ENCODE results near the gene RHOJ.

RHOJ gene

GRCh38 chr14:63248211-63248610 lies 44.0 kb downstream of the RHOJ start:
- H3K27ac ChIP-seq (ENCODE audit: low read depth, low read length), result no peak overlapping the region
- H3K9me3 ChIP-seq (ENCODE audit: control insufficient read depth in 5 of 5, low read length in 5 of 5), result no peaks in the 10 kb centered on the region
- H3K27me3 ChIP-seq (ENCODE audit: control insufficient read depth in 5 of 5, insufficient read depth in 4 of 5, low read length in 5 of 5), result no peaks in the 10 kb centered on the region
- no peaks in the 10 kb centered on the region for H3K36me3 ChIP-seq (ENCODE audit: control insufficient read depth in 5 of 5, insufficient read depth in 5 of 5, low read length in 5 of 5)
- H3K4me1 ChIP-seq (ENCODE audit: control insufficient read depth in 5 of 5, insufficient read depth in 5 of 5, low read length in 5 of 5), result peaks cover 0 to 5% (median 2%) of the 10 kb centered on the region in 5 donors
- no peak overlapping the region for H3K9ac ChIP-seq (ENCODE audit: low read length in 5 of 5)
- H3K4me3 ChIP-seq (ENCODE audit: low read depth in 1 of 5, low read length in 5 of 5), result no peak overlapping the region

GRCh38 chr14:63249092-63249491 lies 44.8 kb downstream of the RHOJ start:
- Histone ChIP-seq H3K4me1 (ENCODE audit: control insufficient read depth in 5 of 5, insufficient read depth in 5 of 5, low read length in 5 of 5) (peaks cover 0 to 5% (median 2%) of the 10 kb centered on the region in 5 donors), H3K9ac (ENCODE audit: low read length in 5 of 5) (no peak overlapping the region), H3K36me3 (ENCODE audit: control insufficient read depth in 5 of 5, insufficient read depth in 5 of 5, low read length in 5 of 5) (no peaks in the 10 kb centered on the region), H3K27me3 (ENCODE audit: control insufficient read depth in 5 of 5, insufficient read depth in 4 of 5, low read length in 5 of 5) (no peaks in the 10 kb centered on the region), H3K4me3 (ENCODE audit: low read depth in 1 of 5, low read length in 5 of 5) (no peak overlapping the region), H3K27ac (ENCODE audit: low read depth, low read length) (no peak overlapping the region), H3K9me3 (ENCODE audit: control insufficient read depth in 5 of 5, low read length in 5 of 5) (no peaks in the 10 kb centered on the region)

GRCh38 chr14:63257299-63257698 lies 53.1 kb downstream of the RHOJ start:
- Histone ChIP-seq H3K27me3 (ENCODE audit: control insufficient read depth in 5 of 5, insufficient read depth in 4 of 5, low read length in 5 of 5) (no peaks in the 10 kb centered on the region), H3K4me1 (ENCODE audit: control insufficient read depth in 5 of 5, insufficient read depth in 5 of 5, low read length in 5 of 5) (no peaks in the 10 kb centered on the region), H3K4me3 (ENCODE audit: low read depth in 1 of 5, low read length in 5 of 5) (no peak overlapping the region), H3K9ac (ENCODE audit: low read length in 5 of 5) (no peak overlapping the region), H3K36me3 (ENCODE audit: control insufficient read depth in 5 of 5, insufficient read depth in 5 of 5, low read length in 5 of 5) (no peaks in the 10 kb centered on the region), H3K9me3 (ENCODE audit: control insufficient read depth in 5 of 5, low read length in 5 of 5) (no peaks in the 10 kb centered on the region), H3K27ac (ENCODE audit: low read depth, low read length) (no peak overlapping the region)

DNA sequence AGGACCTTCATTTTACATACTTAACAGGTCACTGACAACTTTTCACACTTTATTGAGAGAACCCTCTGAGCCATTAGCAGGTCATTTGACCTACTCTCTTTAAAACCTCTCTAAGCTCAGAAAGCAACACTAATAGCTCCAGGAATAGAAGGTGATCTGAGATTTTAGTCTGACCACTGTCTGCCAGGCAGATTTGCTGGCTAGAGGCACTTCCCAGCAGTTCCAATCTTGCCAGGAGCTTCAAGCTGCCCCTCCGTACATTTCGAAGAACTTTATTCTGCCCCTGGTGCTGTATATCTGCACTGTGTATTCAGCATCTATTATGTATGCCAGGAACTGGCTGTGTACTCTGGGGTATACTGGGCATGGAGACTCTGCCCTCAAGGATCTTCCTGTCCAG lies 58.2 kb downstream of the RHOJ start:
- Histone ChIP-seq H3K4me3 (ENCODE audit: low read depth in 1 of 5, low read length in 5 of 5) (no peak overlapping the region), H3K9ac (ENCODE audit: low read length in 5 of 5) (no peak overlapping the region), H3K4me1 (ENCODE audit: control insufficient read depth in 5 of 5, insufficient read depth in 5 of 5, low read length in 5 of 5) (no peaks in the 10 kb centered on the region), H3K27me3 (ENCODE audit: control insufficient read depth in 5 of 5, insufficient read depth in 4 of 5, low read length in 5 of 5) (no peaks in the 10 kb centered on the region), H3K9me3 (ENCODE audit: control insufficient read depth in 5 of 5, low read length in 5 of 5) (peaks cover 0 to 4% (median 0%) of the 10 kb centered on the region in 5 donors), H3K36me3 (ENCODE audit: control insufficient read depth in 5 of 5, insufficient read depth in 5 of 5, low read length in 5 of 5) (no peaks in the 10 kb centered on the region), H3K27ac (ENCODE audit: low read depth, low read length) (no peak overlapping the region)

DNA sequence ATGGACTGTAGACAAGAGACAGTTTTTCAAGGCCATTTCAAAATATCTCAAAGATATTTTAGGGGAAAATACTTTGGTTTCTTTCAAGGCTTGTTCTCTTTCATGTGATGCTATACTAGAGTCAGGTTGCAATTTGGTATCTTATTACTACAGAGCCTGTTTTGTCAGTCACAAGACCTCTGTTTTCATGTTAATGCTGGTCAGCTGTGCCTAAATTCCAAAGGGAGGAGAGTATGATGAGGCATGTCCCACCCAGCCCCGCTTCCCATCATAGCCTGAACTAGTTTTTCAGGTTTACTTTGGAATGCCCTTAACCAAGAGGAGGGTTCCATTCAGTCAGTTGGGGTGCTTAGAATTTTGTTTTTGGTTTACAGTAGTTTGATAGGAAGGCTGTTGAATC lies 61.9 kb downstream of the RHOJ start:
- no peaks in the 10 kb centered on the region for H3K27me3 ChIP-seq (ENCODE audit: control insufficient read depth in 5 of 5, insufficient read depth in 4 of 5, low read length in 5 of 5)

DNA sequence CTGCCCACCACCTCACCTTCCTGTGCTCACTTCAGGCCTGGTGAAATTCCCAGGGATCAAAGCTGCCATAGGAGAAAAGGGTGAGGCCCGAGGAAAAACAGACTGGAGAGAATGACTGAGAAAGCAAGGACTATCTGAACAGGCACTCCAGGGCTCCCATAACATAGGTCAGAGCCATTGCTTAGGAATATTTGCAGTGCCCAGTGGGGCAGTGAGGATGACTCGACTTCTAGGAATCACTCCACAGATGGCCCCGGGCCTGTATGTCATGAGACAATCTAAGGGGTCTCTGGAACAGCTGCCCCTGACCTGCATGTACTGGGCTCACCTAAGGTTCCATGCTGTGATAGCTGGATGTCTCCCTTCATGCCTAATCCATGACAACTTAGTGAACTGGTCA lies 62.9 kb downstream of the RHOJ start:
- H3K9ac ChIP-seq (ENCODE audit: low read length in 5 of 5), result no peak overlapping the region
- H3K36me3 ChIP-seq (ENCODE audit: control insufficient read depth in 5 of 5, insufficient read depth in 5 of 5, low read length in 5 of 5), result peaks cover 0 to 3% (median 0%) of the 10 kb centered on the region in 5 donors
- H3K4me1 ChIP-seq (ENCODE audit: control insufficient read depth in 5 of 5, insufficient read depth in 5 of 5, low read length in 5 of 5), result no peaks in the 10 kb centered on the region
- H3K9me3 ChIP-seq (ENCODE audit: control insufficient read depth in 5 of 5, low read length in 5 of 5), result peaks cover 0 to 4% (median 0%) of the 10 kb centered on the region in 5 donors
- no peak overlapping the region for H3K27ac ChIP-seq (ENCODE audit: low read depth, low read length)
- no peak overlapping the region for H3K4me3 ChIP-seq (ENCODE audit: low read depth in 1 of 5, low read length in 5 of 5)
- H3K27me3 ChIP-seq (ENCODE audit: control insufficient read depth in 5 of 5, insufficient read depth in 4 of 5, low read length in 5 of 5), result no peaks in the 10 kb centered on the region

More for the DNA sequence above, 61.9 kb downstream of the RHOJ start:
- Histone ChIP-seq H3K36me3 (ENCODE audit: control insufficient read depth in 5 of 5, insufficient read depth in 5 of 5, low read length in 5 of 5) (no peaks in the 10 kb centered on the region), H3K9me3 (ENCODE audit: control insufficient read depth in 5 of 5, low read length in 5 of 5) (peaks cover 0 to 4% (median 0%) of the 10 kb centered on the region in 5 donors), H3K9ac (ENCODE audit: low read length in 5 of 5) (no peak overlapping the region), H3K4me3 (ENCODE audit: low read depth in 1 of 5, low read length in 5 of 5) (no peak overlapping the region), H3K27ac (ENCODE audit: low read depth, low read length) (no peak overlapping the region), H3K4me1 (ENCODE audit: control insufficient read depth in 5 of 5, insufficient read depth in 5 of 5, low read length in 5 of 5) (no peaks in the 10 kb centered on the region)

- Histone ChIP-seq H3K4me1 (ENCODE audit: control insufficient read depth in 5 of 5, insufficient read depth in 5 of 5, low read length in 5 of 5) (peaks cover under 1 to 10% (median 5%) of the 10 kb centered on the region in 5 donors), H3K27me3 (ENCODE audit: control insufficient read depth in 5 of 5, insufficient read depth in 4 of 5, low read length in 5 of 5) (peaks cover 0 to 3% (median 0%) of the 10 kb centered on the region in 5 donors), H3K4me3 (ENCODE audit: low read depth in 1 of 5, low read length in 5 of 5) (no peak overlapping the region), H3K9ac (ENCODE audit: low read length in 5 of 5) (no peak overlapping the region), H3K9me3 (ENCODE audit: control insufficient read depth in 5 of 5, low read length in 5 of 5) (peaks cover 0 to 4% (median 0%) of the 10 kb centered on the region in 5 donors), H3K36me3 (ENCODE audit: control insufficient read depth in 5 of 5, insufficient read depth in 5 of 5, low read length in 5 of 5) (peaks cover 0 to 3% (median 0%) of the 10 kb centered on the region in 5 donors), H3K27ac (ENCODE audit: low read depth, low read length) (no peak overlapping the region)
These were observed 64.5 kb downstream of the RHOJ start for GRCh38 chr14:63268771-63269170.

DNA sequence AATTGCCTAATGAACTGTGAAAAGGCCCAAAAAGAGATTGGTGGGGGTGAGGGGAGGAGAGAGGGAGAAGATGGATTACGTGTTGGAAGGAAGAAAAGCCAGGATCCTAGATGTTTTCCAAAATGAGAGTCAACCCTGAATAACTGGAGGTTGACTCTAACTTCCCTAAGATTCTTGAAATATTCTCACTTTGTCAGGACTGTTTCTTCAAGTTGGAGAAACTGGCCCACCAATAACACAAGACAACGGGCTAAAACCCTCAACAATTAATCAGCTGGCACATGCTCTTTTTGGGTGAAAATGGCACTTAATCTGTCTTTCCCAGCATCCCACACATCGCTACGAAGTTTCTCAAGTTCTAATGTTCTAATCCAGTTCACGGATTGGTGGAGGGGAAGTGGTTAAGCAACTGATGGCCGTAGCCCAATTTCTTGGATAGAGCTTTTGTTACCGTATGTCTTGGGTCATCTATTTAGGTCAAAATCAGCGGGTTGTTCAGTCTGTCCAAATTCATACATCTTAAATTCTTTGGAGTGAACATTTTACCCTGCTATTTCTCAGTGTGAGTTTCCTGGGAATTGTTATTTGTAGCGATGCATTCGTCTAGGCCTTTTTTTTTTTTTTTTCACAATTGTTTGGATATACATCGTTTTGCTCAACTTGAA lies 65.5 kb downstream of the RHOJ start:
- no peak overlapping the region for H3K9ac ChIP-seq (ENCODE audit: low read length in 5 of 5)
- peaks cover 0 to 3% (median 0%) of the 10 kb centered on the region in 5 donors for H3K36me3 ChIP-seq (ENCODE audit: control insufficient read depth in 5 of 5, insufficient read depth in 5 of 5, low read length in 5 of 5)
- no peak overlapping the region for H3K27ac ChIP-seq (ENCODE audit: low read depth, low read length)
- no peak overlapping the region for H3K4me3 ChIP-seq (ENCODE audit: low read depth in 1 of 5, low read length in 5 of 5)
- H3K27me3 ChIP-seq (ENCODE audit: control insufficient read depth in 5 of 5, insufficient read depth in 4 of 5, low read length in 5 of 5), result peaks cover 0 to 3% (median 0%) of the 10 kb centered on the region in 5 donors
- H3K4me1 ChIP-seq (ENCODE audit: control insufficient read depth in 5 of 5, insufficient read depth in 5 of 5, low read length in 5 of 5), result peaks cover 2 to 14% (median 9%) of the 10 kb centered on the region in 5 donors
- peaks cover 0 to 4% (median 0%) of the 10 kb centered on the region in 5 donors for H3K9me3 ChIP-seq (ENCODE audit: control insufficient read depth in 5 of 5, low read length in 5 of 5)

GRCh38 chr14:63273129-63273528 lies 68.9 kb downstream of the RHOJ start:
- Histone ChIP-seq H3K9ac (ENCODE audit: low read length in 5 of 5) (no peak overlapping the region), H3K27ac (ENCODE audit: low read depth, low read length) (no peak overlapping the region), H3K27me3 (ENCODE audit: control insufficient read depth in 5 of 5, insufficient read depth in 4 of 5, low read length in 5 of 5) (peaks cover 0 to 3% (median 0%) of the 10 kb centered on the region in 5 donors), H3K4me1 (ENCODE audit: control insufficient read depth in 5 of 5, insufficient read depth in 5 of 5, low read length in 5 of 5) (peaks cover 2 to 14% (median 9%) of the 10 kb centered on the region in 5 donors), H3K9me3 (ENCODE audit: control insufficient read depth in 5 of 5, low read length in 5 of 5) (no peaks in the 10 kb centered on the region), H3K36me3 (ENCODE audit: control insufficient read depth in 5 of 5, insufficient read depth in 5 of 5, low read length in 5 of 5) (peaks cover 0 to 3% (median 0%) of the 10 kb centered on the region in 5 donors), H3K4me3 (ENCODE audit: low read depth in 1 of 5, low read length in 5 of 5) (no peak overlapping the region)

DNA sequence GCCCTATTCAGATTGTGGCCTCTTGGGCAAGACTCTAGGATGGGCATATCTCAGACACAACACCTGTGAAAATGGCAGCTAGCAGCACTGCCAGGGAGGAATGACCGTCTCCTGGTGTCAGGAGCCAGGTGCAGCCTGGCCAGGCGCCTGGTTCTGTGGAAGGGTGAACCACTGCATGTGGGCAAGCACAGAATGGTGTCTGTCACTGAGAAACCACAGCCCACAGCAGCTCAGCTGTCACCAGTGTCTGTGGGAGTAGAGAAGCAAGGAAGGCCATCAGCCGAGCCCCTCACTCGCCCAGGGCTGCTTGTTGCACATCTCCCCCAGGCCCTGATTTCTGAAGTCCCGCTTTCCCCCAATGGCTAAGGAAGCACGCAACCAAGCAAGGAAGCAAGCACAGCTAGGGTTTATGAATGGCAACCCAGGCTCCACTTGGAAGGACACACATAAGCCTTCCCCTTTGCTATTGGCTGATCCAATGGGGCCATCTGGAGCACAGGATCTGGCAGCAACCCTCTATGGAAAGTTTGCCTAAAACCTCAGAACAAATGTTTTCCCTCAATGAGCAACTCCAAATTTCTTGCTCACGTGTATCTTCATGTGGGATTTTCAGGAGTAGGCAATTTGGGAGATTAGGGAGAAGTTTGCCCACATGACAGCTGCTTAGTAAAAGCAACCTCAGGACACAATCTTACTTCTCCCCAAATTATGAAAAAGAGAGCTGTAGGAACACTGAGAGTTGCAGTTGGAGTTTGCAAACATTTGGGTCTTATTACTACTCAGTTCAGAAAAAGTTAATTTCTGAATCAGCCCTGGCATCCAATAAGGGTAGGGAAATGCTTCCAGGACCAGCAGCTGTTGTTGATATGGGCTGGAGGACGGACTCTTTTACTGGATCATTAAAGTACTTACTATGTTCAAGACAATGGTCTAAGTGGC lies 69.7 kb downstream of the RHOJ start:
- peaks cover 0 to 3% (median 0%) of the 10 kb centered on the region in 5 donors for H3K27me3 ChIP-seq (ENCODE audit: control insufficient read depth in 5 of 5, insufficient read depth in 4 of 5, low read length in 5 of 5)
- no peak overlapping the region for H3K27ac ChIP-seq (ENCODE audit: low read depth, low read length)
- H3K9me3 ChIP-seq (ENCODE audit: control insufficient read depth in 5 of 5, low read length in 5 of 5), result no peaks in the 10 kb centered on the region
- H3K9ac ChIP-seq (ENCODE audit: low read length in 5 of 5), result no peak overlapping the region
- peaks cover 0 to 3% (median 0%) of the 10 kb centered on the region in 5 donors for H3K36me3 ChIP-seq (ENCODE audit: control insufficient read depth in 5 of 5, insufficient read depth in 5 of 5, low read length in 5 of 5)
- no peak overlapping the region for H3K4me3 ChIP-seq (ENCODE audit: low read depth in 1 of 5, low read length in 5 of 5)
- peaks cover 2 to 14% (median 9%) of the 10 kb centered on the region in 5 donors for H3K4me1 ChIP-seq (ENCODE audit: control insufficient read depth in 5 of 5, insufficient read depth in 5 of 5, low read length in 5 of 5)
